Measurements from ENCODE around the gene HCN2. TPM values are rescaled to one million over a fixed set of nuclear protein-coding genes. Genes with fewer than 3 reads are reported as not detected.

Gene HCN2
- total RNA-seq, 2 experiments from 2014 or later = 0.18 TPM

GRCh38 chr19:592101-592500, 2.4 kb downstream of the HCN2 start:
- peaks cover 2% of the 10 kb centered on the region for H3K4me1 Mint-ChIP-seq (ENCODE audit: low read depth)
- no peak overlapping the region for H3K27ac Mint-ChIP-seq
- no peaks in the 10 kb centered on the region for H3K9me3 Mint-ChIP-seq
- ATAC-seq = no peak
- peaks cover 19% of the 10 kb centered on the region for H3K27me3 Mint-ChIP-seq
- CTCF ChIA-PET = no interaction called here
- no peaks in the 10 kb centered on the region for H3K36me3 Mint-ChIP-seq (ENCODE audit: low read depth)
- no peak for DNase-seq
- no peak overlapping the region for H3K4me3 Mint-ChIP-seq
- POLR2A ChIA-PET = no interaction called here
- intact Hi-C loops (cut with micrococcal nuclease) = no loop called here
- TF ChIP-seq CTCF (IDR thresholded peaks at IDR 0.05) = no peak

DNA sequence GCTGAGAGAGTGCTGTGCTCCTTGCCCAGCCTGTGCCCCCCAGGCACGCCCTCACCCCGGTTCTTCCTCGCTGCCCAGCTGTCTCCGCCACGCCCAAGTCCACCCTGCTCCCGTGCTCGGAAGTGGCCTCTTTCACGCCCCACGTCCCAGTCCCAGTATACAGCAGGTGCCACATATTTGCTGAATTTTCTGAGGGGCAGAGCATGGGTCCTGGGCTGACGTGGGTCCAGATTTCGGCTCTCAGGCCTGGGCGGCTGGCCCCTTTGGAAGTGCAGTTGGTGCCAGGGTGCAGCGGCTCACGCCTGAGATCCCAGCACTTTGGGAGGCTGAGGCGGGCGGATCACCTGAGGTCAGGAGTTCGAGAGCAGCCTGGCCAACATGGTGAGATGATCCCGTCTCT, 3.4 kb downstream of the HCN2 start:
- DNase-seq = no peak
- Mint-ChIP-seq H3K36me3 (ENCODE audit: low read depth) (no peaks in the 10 kb centered on the region), H3K9me3 (no peaks in the 10 kb centered on the region), H3K4me1 (ENCODE audit: low read depth) (peaks cover 2% of the 10 kb centered on the region), H3K4me3 (no peak overlapping the region), H3K27me3 (peaks cover 17% of the 10 kb centered on the region), H3K27ac (no peak overlapping the region)
- intact Hi-C loops (cut with micrococcal nuclease) = no loop called here
- no peak for TF ChIP-seq CTCF (IDR thresholded peaks at IDR 0.05)
- POLR2A ChIA-PET = no interaction called here
- CTCF ChIA-PET = no interaction called here
- ATAC-seq = no peak

DNA sequence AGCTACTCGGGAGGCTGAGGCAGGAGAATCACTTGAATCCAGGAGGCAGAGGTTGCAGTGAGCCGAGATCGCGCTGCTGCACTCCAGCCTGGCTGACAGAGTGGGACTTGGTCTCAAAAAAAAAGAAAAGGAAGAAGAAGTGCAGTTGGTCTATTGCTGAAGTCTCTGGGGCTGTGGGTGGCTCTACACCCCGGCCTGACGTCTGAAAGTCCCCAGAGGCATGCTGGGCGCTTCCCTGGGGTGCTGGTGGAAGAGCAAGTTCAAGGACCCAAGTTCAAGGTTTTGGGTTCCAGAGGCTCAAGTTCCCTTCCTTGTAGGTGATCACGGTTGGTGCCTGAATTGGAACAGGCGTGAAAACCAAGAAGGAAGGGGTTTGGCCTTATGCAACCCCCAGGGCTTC, 3.8 kb downstream of the HCN2 start:
- intact Hi-C loops (cut with micrococcal nuclease) = no loop called here
- DNase-seq (no peak), ATAC-seq (no peak)
- CTCF ChIA-PET = no interaction called here
- no peak for TF ChIP-seq CTCF (IDR thresholded peaks at IDR 0.05)
- POLR2A ChIA-PET = no interaction called here
- peaks cover 2% of the 10 kb centered on the region for H3K4me1 Mint-ChIP-seq (ENCODE audit: low read depth)
- H3K36me3 Mint-ChIP-seq (ENCODE audit: low read depth) = no peaks in the 10 kb centered on the region
- H3K4me3 Mint-ChIP-seq = no peak overlapping the region
- no peaks in the 10 kb centered on the region for H3K9me3 Mint-ChIP-seq
- H3K27ac Mint-ChIP-seq = no peak overlapping the region
- H3K27me3 Mint-ChIP-seq = peaks cover 16% of the 10 kb centered on the region

- no peak overlapping the region for H3K27ac Mint-ChIP-seq
- ChIA-PET CTCF (interaction anchor here (0.8 kb wide), 1 partner anchor 10 kb away, joined by 4 read pairs; no protein-coding TSS in a partner anchor), POLR2A (no interaction called here)
- no peaks in the 10 kb centered on the region for H3K36me3 Mint-ChIP-seq (ENCODE audit: low read depth)
- no peak overlapping the region for H3K4me3 Mint-ChIP-seq
- peaks cover 12% of the 10 kb centered on the region for H3K27me3 Mint-ChIP-seq
- no peaks in the 10 kb centered on the region for H3K9me3 Mint-ChIP-seq
- intact Hi-C loops (cut with micrococcal nuclease) = no loop called here
- H3K4me1 Mint-ChIP-seq (ENCODE audit: low read depth) = no peaks in the 10 kb centered on the region
- no peak for ATAC-seq
- no peak for DNase-seq
- TF ChIP-seq CTCF (IDR thresholded peaks at IDR 0.05) = no peak
Measured at GRCh38 chr19:594265-594870, 4.7 kb downstream of the HCN2 start.

GRCh38 chr19:595326-596262, 5.9 kb downstream of the HCN2 start:
- CTCF ChIA-PET = no interaction called here
- Mint-ChIP-seq H3K4me1 (ENCODE audit: low read depth) (no peaks in the 10 kb centered on the region), H3K36me3 (ENCODE audit: low read depth) (no peaks in the 10 kb centered on the region), H3K27ac (no peak overlapping the region), H3K27me3 (peaks cover 10% of the 10 kb centered on the region), H3K4me3 (no peak overlapping the region), H3K9me3 (no peaks in the 10 kb centered on the region)
- intact Hi-C loops (cut with micrococcal nuclease) = no loop called here
- POLR2A ChIA-PET = interaction anchor here (0.5 kb wide), 1 partner anchor 36 kb away, joined by 3 read pairs; no protein-coding TSS in a partner anchor
- ATAC-seq = no peak
- no peak for TF ChIP-seq CTCF (IDR thresholded peaks at IDR 0.05)
- no peak for DNase-seq
